ENCODE data around the gene MUC12.
A peak's percentile ranks its signal among the peaks of the same experiment; 100 is the strongest.
"Not testable (repeated sequence)": the region's sequence is repeated elsewhere in the genome, so short reads cannot be mapped to it uniquely, and the experiment has no call there.

Gene MUC12

DNA sequence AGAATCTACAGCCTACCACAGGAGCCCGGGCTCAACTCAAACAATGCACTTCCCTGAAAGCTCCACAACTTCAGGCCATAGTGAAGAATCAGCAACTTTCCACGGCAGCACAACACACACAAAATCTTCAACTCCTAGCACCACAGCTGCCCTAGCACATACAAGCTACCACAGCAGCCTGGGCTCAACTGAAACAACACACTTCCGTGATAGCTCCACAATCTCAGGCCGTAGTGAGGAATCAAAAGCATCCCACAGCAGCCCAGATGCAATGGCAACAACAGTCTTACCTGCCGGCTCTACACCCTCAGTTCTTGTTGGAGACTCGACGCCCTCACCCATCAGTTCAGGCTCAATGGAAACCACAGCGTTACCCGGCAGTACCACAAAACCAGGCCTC is 22.3 kb downstream of the MUC12 start:
- no peak for DNase-seq (ENCODE audit: low read depth in 2 of 3, low spot score in 2 of 3)

DNA sequence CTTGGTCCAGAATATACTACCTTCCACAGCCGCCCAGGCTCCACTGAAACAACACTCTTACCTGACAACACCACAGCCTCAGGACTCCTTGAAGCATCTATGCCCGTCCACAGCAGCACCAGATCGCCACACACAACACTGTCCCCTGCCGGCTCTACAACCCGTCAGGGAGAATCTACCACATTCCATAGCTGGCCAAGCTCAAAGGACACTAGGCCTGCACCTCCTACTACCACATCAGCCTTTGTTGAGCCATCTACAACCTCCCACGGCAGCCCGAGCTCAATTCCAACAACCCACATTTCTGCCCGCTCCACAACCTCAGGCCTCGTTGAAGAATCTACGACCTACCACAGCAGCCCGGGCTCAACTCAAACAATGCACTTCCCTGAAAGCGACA is 22.9 kb downstream of the MUC12 start:
- not testable (repeated sequence) for DNase-seq (ENCODE audit: low read depth in 2 of 3, low spot score in 2 of 3)

GRCh38 chr7:100994671-100995070 is 25.3 kb downstream of the MUC12 start:
- DNase-seq (ENCODE audit: low read depth in 2 of 3, low spot score in 2 of 3), result not testable (repeated sequence)

- not testable (repeated sequence) for DNase-seq (ENCODE audit: low read depth in 2 of 3, low spot score in 2 of 3)
Measured at GRCh38 chr7:100998530-100998929, 29.2 kb downstream of the MUC12 start.

DNA sequence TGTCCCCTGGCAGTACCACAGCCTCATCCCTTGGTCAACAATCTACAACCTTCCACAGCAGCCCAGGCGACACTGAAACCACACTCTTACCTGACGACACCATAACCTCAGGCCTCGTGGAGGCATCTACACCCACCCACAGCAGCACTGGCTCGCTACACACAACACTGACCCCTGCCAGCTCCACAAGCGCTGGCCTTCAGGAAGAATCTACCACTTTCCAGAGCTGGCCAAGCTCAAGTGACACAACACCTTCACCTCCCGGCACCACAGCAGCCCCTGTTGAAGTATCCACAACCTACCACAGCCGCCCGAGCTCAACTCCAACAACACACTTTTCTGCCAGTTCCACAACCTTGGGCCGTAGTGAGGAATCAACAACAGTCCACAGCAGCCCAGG is 30.0 kb downstream of the MUC12 start:
- not testable (repeated sequence) for DNase-seq (ENCODE audit: low read depth in 2 of 3, low spot score in 2 of 3)

- not testable (repeated sequence) for DNase-seq (ENCODE audit: low read depth in 2 of 3, low spot score in 2 of 3)
Measured at GRCh38 chr7:101000025-101000424, 30.7 kb downstream of the MUC12 start.

- DNase-seq (ENCODE audit: low read depth in 2 of 3, low spot score in 2 of 3), result not testable (repeated sequence)
Measured at GRCh38 chr7:101002333-101002732, 33.0 kb downstream of the MUC12 start.

- not testable (repeated sequence) for DNase-seq (ENCODE audit: low read depth in 2 of 3, low spot score in 2 of 3)
Measured at GRCh38 chr7:101007361-101007760, 38.0 kb downstream of the MUC12 start.

GRCh38 chr7:101009629-101010028 is 40.3 kb downstream of the MUC12 start:
- DNase-seq (ENCODE audit: low read depth in 2 of 3, low spot score in 2 of 3), result no peak

GRCh38 chr7:101012931-101013330 is 43.6 kb downstream of the MUC12 start:
- DNase-seq (ENCODE audit: low read depth in 2 of 3, low spot score in 2 of 3), result no peak

DNA sequence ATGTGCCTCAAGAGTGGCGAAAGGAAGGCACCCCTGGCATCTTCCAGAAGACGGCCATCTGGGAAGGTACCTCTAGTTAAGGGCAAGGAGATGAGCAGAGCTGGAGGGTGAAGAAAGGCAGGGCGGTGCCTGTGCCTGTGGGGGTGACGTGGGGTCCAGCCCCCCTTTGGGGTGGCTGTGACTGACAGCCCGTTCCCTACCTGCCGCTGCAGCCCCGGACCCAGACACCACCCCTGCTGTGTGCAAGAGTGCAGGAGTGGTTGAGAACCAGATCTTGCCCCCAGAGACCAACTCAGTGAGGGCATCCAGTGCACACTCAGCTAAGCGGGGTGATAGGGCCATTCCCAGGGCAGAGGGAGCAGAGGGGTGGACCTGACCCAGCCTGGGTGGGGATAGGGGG is 46.3 kb downstream of the MUC12 start:
- no peak for DNase-seq (ENCODE audit: low read depth in 2 of 3, low spot score in 2 of 3)

DNA sequence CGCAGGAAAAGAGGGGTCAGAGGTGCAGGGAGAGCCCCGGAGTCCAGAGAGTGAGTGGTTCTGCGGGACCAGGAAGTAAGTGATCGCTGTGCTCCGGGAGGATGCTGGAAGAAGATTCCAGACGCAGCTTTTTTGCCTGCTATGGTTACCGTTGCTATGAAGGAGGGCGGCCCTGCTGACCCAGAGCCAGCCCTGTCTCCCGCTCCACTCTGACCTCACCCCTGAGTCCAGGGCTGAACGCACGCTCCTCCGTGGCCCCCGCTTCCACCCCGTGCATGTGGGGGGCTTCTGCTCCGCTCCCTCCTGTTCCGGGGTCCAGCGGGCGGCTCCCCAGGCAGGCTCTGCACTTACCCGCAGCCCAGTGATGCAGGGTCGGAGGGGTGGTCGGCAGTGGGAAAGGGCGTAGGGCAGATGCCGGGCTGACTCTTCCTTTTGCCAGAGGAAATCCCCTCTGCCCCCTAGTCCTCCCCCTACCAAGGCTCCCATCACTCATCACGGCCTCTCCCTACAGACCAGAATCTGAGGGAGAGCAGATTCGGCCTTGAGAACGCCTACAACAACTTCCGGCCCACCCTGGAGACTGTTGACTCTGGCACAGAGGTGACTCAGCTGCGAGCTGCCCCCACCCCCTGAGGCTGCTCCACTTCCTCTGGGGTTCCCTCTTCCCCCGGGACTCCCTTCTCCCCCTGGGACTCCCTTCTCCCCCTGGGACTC is 47.9 kb downstream of the MUC12 start:
- peak in 2 of 3 experiments; percentile 35 to 49 for DNase-seq (ENCODE audit: low read depth in 2 of 3, low spot score in 2 of 3)

DNA sequence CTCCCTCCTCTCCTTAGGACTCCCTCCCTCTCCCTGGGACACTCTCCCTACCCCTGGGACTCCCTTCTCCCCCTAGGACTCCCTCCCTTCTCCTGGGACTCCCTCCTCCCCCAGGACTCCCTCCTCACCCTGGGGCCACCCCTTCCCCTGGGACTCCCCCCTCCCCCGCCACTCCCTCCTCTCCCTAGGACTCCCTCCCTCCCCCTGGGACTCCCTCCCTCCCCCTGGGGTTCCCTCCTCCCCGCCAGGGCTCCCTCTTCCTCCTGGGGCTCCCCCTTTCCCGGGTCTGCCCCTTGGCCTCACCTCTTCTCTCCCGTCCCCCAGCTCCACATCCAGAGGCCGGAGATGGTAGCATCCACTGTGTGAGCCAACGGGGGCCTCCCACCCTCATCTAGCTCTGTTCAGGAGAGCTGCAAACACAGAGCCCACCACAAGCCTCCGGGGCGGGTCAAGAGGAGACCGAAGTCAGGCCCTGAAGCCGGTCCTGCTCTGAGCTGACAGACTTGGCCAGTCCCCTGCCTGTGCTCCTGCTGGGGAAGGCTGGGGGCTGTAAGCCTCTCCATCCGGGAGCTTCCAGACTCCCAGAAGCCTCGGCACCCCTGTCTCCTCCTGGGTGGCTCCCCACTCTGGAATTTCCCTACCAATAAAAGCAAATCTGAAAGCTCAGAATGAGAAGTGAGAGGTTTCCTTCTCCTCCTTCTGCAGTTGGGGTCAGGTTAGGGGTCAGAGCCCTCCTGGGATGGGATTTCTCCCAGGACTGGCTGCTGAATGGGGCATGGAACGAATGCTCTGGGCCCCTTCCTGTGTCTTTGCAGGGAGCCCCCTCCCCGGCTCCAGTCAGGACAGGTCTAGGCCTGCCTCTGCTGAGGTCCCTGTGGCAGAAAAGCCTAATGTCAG is 49.2 kb downstream of the MUC12 start:
- DNase-seq (ENCODE audit: low read depth in 2 of 3, low spot score in 2 of 3), result no peak

DNA sequence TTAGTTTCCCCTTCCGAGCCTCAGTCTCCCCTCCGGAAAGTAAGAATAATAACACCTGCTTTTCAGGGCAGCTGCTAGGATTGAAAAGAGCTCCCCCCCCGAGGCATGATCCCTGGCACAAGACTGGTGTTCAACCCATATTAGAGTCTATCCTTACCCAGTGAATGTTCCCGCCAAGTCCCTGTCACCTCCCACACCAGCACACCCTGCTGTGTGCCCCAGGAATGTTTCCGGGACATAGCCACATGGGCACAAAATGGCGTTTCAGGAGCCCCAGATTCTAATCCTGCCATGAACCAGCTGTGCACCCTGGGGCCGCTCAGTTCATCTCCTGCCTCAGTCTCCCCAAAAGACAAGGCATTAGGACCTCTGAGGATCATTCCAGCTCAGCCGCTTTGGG is 51.1 kb downstream of the MUC12 start:
- DNase-seq (ENCODE audit: low read depth in 2 of 3, low spot score in 2 of 3), result no peak

- DNase-seq (ENCODE audit: low read depth in 2 of 3, low spot score in 2 of 3), result no peak
Measured at GRCh38 chr7:101021703-101022102, 52.3 kb downstream of the MUC12 start.

- DNase-seq (ENCODE audit: low read depth in 2 of 3, low spot score in 2 of 3), result no peak
Measured at GRCh38 chr7:101023839-101024238, 54.5 kb downstream of the MUC12 start.

DNA sequence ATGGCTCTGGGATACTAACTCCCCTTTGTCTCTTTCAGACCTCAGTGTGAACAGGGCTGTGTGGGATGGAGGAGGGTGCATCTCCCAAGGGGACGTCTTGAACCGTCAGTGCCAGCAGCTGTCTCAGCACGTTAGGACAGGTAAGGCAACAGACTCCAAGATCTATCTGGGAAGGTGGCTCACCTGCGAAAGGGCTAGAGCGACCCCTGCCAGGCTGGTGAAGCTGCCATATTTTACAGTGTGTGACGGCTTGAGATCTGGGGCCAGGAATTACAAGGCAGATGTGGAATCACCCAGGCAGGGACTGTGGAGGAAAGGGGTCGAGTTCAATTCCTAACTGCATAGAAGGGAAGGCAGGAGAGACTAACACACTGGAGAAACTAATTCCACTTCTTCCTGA is 61.7 kb downstream of the MUC12 start:
- no peak for DNase-seq (ENCODE audit: low read depth in 2 of 3, low spot score in 2 of 3)

GRCh38 chr7:101035941-101036340 is 66.6 kb downstream of the MUC12 start:
- DNase-seq (ENCODE audit: low read depth in 2 of 3, low spot score in 2 of 3), result no peak

- DNase-seq (ENCODE audit: low read depth in 2 of 3, low spot score in 2 of 3), result not testable (repeated sequence)
Measured at GRCh38 chr7:101041283-101041682, 71.9 kb downstream of the MUC12 start.

DNA sequence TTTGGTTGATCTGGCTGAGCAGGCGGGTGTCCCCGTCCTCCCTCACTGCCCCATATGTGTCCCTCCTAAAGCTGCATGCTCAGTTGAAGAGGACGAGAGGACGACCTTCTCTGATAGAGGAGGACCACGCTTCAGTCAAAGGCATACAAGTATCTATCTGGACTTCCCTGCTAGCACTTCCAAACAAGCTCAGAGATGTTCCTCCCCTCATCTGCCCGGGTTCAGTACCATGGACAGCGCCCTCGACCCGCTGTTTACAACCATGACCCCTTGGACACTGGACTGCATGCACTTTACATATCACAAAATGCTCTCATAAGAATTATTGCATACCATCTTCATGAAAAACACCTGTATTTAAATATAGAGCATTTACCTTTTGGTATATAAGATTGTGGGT is 89.0 kb downstream of the MUC12 start:
- peak in 2 of 3 experiments; percentile 6 to 41 for DNase-seq (ENCODE audit: low read depth in 2 of 3, low spot score in 2 of 3)

- no peak for DNase-seq (ENCODE audit: low read depth in 2 of 3, low spot score in 2 of 3)
Measured at GRCh38 chr7:101059620-101059942, 90.2 kb downstream of the MUC12 start.

- DNase-seq (ENCODE audit: low read depth in 2 of 3, low spot score in 2 of 3), result no peak
Measured at GRCh38 chr7:101060992-101061391, 91.6 kb downstream of the MUC12 start.
